Measurements from ENCODE around the gene CDC5L.

CDC5L gene

GRCh38 chr6:44411141-44411540, 23.6 kb downstream of the CDC5L start:
- H3K36me3 ChIP-seq (ENCODE audit: control insufficient read depth, insufficient read depth, low read length): peaks cover 75% of the 10 kb centered on the region
- no CpG with 5 or more reads among the region's 1 CpG for WGBS, 2 experiments (ENCODE audit: insufficient coverage in 2 of 2)
- H3K9me3 ChIP-seq (ENCODE audit: control insufficient read depth, low read length): no peaks in the 10 kb centered on the region
- no peak overlapping the region for H3K4me3 ChIP-seq (ENCODE audit: extremely low read depth, insufficient read depth, low read length, poor library complexity, severe bottlenecking)
- peaks cover 9% of the 10 kb centered on the region for H3K4me1 ChIP-seq (ENCODE audit: control insufficient read depth, insufficient read depth, low read length, poor library complexity, severe bottlenecking)
- peak overlapping the region; percentile 10 for H3K27ac ChIP-seq (ENCODE audit: low read depth, low read length, severe bottlenecking)

GRCh38 chr6:44415449-44415848, 27.9 kb downstream of the CDC5L start:
- H3K36me3 ChIP-seq (ENCODE audit: control insufficient read depth, insufficient read depth, low read length): peaks cover 61% of the 10 kb centered on the region
- no peak overlapping the region for H3K27ac ChIP-seq (ENCODE audit: low read depth, low read length, severe bottlenecking)
- H3K4me1 ChIP-seq (ENCODE audit: control insufficient read depth, insufficient read depth, low read length, poor library complexity, severe bottlenecking): peaks cover 14% of the 10 kb centered on the region
- no peaks in the 10 kb centered on the region for H3K9me3 ChIP-seq (ENCODE audit: control insufficient read depth, low read length)
- H3K4me3 ChIP-seq (ENCODE audit: extremely low read depth, insufficient read depth, low read length, poor library complexity, severe bottlenecking): no peak overlapping the region
- WGBS, 2 experiments (ENCODE audit: insufficient coverage in 2 of 2): 77 to 89% methylated on average over 2 of the region's 2 CpGs

- Histone ChIP-seq H3K36me3 (ENCODE audit: control insufficient read depth, insufficient read depth, low read length) (peaks cover 63% of the 10 kb centered on the region), H3K27ac (ENCODE audit: low read depth, low read length, severe bottlenecking) (peak overlapping the region; percentile 42)
Observed at GRCh38 chr6:44415873-44416502, 28.5 kb downstream of the CDC5L start.

GRCh38 chr6:44422531-44422930, 35.0 kb downstream of the CDC5L start:
- 67 to 100% methylated on average over 1 to 4 of the region's 5 CpGs for WGBS, 2 experiments (ENCODE audit: insufficient coverage in 2 of 2)
- H3K9me3 ChIP-seq (ENCODE audit: control insufficient read depth, low read length): no peaks in the 10 kb centered on the region
- H3K4me1 ChIP-seq (ENCODE audit: control insufficient read depth, insufficient read depth, low read length, poor library complexity, severe bottlenecking): no peaks in the 10 kb centered on the region
- peaks cover 77% of the 10 kb centered on the region for H3K36me3 ChIP-seq (ENCODE audit: control insufficient read depth, insufficient read depth, low read length)
- no peak overlapping the region for H3K4me3 ChIP-seq (ENCODE audit: extremely low read depth, insufficient read depth, low read length, poor library complexity, severe bottlenecking)
- no peak overlapping the region for H3K27ac ChIP-seq (ENCODE audit: low read depth, low read length, severe bottlenecking)

More at GRCh38 chr6:44415873-44416502, 28.5 kb downstream of the CDC5L start:
- H3K4me3 ChIP-seq (ENCODE audit: extremely low read depth, insufficient read depth, low read length, poor library complexity, severe bottlenecking): no peak overlapping the region
- no peaks in the 10 kb centered on the region for H3K9me3 ChIP-seq (ENCODE audit: control insufficient read depth, low read length)
- peaks cover 14% of the 10 kb centered on the region for H3K4me1 ChIP-seq (ENCODE audit: control insufficient read depth, insufficient read depth, low read length, poor library complexity, severe bottlenecking)
- 100% methylated on average over 1 of the region's 1 CpG for WGBS, 2 experiments (ENCODE audit: insufficient coverage in 2 of 2)

GRCh38 chr6:44423306-44423705, 35.8 kb downstream of the CDC5L start:
- no peak overlapping the region for H3K27ac ChIP-seq (ENCODE audit: low read depth, low read length, severe bottlenecking)
- H3K4me1 ChIP-seq (ENCODE audit: control insufficient read depth, insufficient read depth, low read length, poor library complexity, severe bottlenecking): no peaks in the 10 kb centered on the region
- H3K36me3 ChIP-seq (ENCODE audit: control insufficient read depth, insufficient read depth, low read length): peaks cover 79% of the 10 kb centered on the region
- no peak overlapping the region for H3K4me3 ChIP-seq (ENCODE audit: extremely low read depth, insufficient read depth, low read length, poor library complexity, severe bottlenecking)
- H3K9me3 ChIP-seq (ENCODE audit: control insufficient read depth, low read length): no peaks in the 10 kb centered on the region

GRCh38 chr6:44425951-44426350, 38.4 kb downstream of the CDC5L start:
- WGBS, 2 experiments (ENCODE audit: insufficient coverage in 2 of 2): 93 to 100% methylated on average over 3 to 4 of the region's 6 CpGs
- Histone ChIP-seq H3K36me3 (ENCODE audit: control insufficient read depth, insufficient read depth, low read length) (peaks cover 74% of the 10 kb centered on the region), H3K27ac (ENCODE audit: low read depth, low read length, severe bottlenecking) (no peak overlapping the region), H3K4me1 (ENCODE audit: control insufficient read depth, insufficient read depth, low read length, poor library complexity, severe bottlenecking) (peaks cover 5% of the 10 kb centered on the region), H3K4me3 (ENCODE audit: extremely low read depth, insufficient read depth, low read length, poor library complexity, severe bottlenecking) (no peak overlapping the region), H3K9me3 (ENCODE audit: control insufficient read depth, low read length) (no peaks in the 10 kb centered on the region)

GRCh38 chr6:44428682-44429081, 41.2 kb downstream of the CDC5L start:
- Histone ChIP-seq H3K36me3 (ENCODE audit: control insufficient read depth, insufficient read depth, low read length) (peaks cover 60% of the 10 kb centered on the region), H3K4me1 (ENCODE audit: control insufficient read depth, insufficient read depth, low read length, poor library complexity, severe bottlenecking) (peaks cover 5% of the 10 kb centered on the region), H3K27ac (ENCODE audit: low read depth, low read length, severe bottlenecking) (no peak overlapping the region), H3K9me3 (ENCODE audit: control insufficient read depth, low read length) (no peaks in the 10 kb centered on the region), H3K4me3 (ENCODE audit: extremely low read depth, insufficient read depth, low read length, poor library complexity, severe bottlenecking) (no peak overlapping the region)
- 100% methylated on average over 1 to 2 of the region's 3 CpGs for WGBS, 2 experiments (ENCODE audit: insufficient coverage in 2 of 2)

GRCh38 chr6:44430326-44430725, 42.8 kb downstream of the CDC5L start:
- Histone ChIP-seq H3K36me3 (ENCODE audit: control insufficient read depth, insufficient read depth, low read length) (peaks cover 53% of the 10 kb centered on the region), H3K4me3 (ENCODE audit: extremely low read depth, insufficient read depth, low read length, poor library complexity, severe bottlenecking) (no peak overlapping the region), H3K9me3 (ENCODE audit: control insufficient read depth, low read length) (no peaks in the 10 kb centered on the region), H3K4me1 (ENCODE audit: control insufficient read depth, insufficient read depth, low read length, poor library complexity, severe bottlenecking) (peaks cover 5% of the 10 kb centered on the region), H3K27ac (ENCODE audit: low read depth, low read length, severe bottlenecking) (peak overlapping the region; percentile 69)
- WGBS, 2 experiments (ENCODE audit: insufficient coverage in 2 of 2): 83 to 100% methylated on average over 1 of the region's 2 CpGs

GRCh38 chr6:44431118-44431725, 43.7 kb downstream of the CDC5L start:
- WGBS, 2 experiments (ENCODE audit: insufficient coverage in 2 of 2): no CpG with 5 or more reads among the region's 1 CpG
- Histone ChIP-seq H3K9me3 (ENCODE audit: control insufficient read depth, low read length) (no peaks in the 10 kb centered on the region), H3K27ac (ENCODE audit: low read depth, low read length, severe bottlenecking) (no peak overlapping the region), H3K4me1 (ENCODE audit: control insufficient read depth, insufficient read depth, low read length, poor library complexity, severe bottlenecking) (peaks cover 5% of the 10 kb centered on the region), H3K36me3 (ENCODE audit: control insufficient read depth, insufficient read depth, low read length) (peaks cover 46% of the 10 kb centered on the region), H3K4me3 (ENCODE audit: extremely low read depth, insufficient read depth, low read length, poor library complexity, severe bottlenecking) (no peak overlapping the region)

- H3K36me3 ChIP-seq (ENCODE audit: control insufficient read depth, insufficient read depth, low read length): peaks cover 39% of the 10 kb centered on the region
- no peak overlapping the region for H3K27ac ChIP-seq (ENCODE audit: low read depth, low read length, severe bottlenecking)
- no peak overlapping the region for H3K4me3 ChIP-seq (ENCODE audit: extremely low read depth, insufficient read depth, low read length, poor library complexity, severe bottlenecking)
- WGBS, 2 experiments (ENCODE audit: insufficient coverage in 2 of 2): 100% methylated on average over 1 of the region's 2 CpGs; no CpG with 5 or more reads in 1 of the 2 experiments
- H3K4me1 ChIP-seq (ENCODE audit: control insufficient read depth, insufficient read depth, low read length, poor library complexity, severe bottlenecking): peaks cover 5% of the 10 kb centered on the region
- H3K9me3 ChIP-seq (ENCODE audit: control insufficient read depth, low read length): no peaks in the 10 kb centered on the region
Observed at GRCh38 chr6:44432227-44432626, 44.7 kb downstream of the CDC5L start.

- H3K36me3 ChIP-seq (ENCODE audit: control insufficient read depth, insufficient read depth, low read length): peaks cover 35% of the 10 kb centered on the region
- no CpG with 5 or more reads among the region's 1 CpG for WGBS, 2 experiments (ENCODE audit: insufficient coverage in 2 of 2)
Observed at GRCh38 chr6:44432726-44433125, 45.2 kb downstream of the CDC5L start.

More at GRCh38 chr6:44432726-44433125, 45.2 kb downstream of the CDC5L start:
- Histone ChIP-seq H3K9me3 (ENCODE audit: control insufficient read depth, low read length) (no peaks in the 10 kb centered on the region), H3K4me1 (ENCODE audit: control insufficient read depth, insufficient read depth, low read length, poor library complexity, severe bottlenecking) (peaks cover 5% of the 10 kb centered on the region), H3K4me3 (ENCODE audit: extremely low read depth, insufficient read depth, low read length, poor library complexity, severe bottlenecking) (no peak overlapping the region), H3K27ac (ENCODE audit: low read depth, low read length, severe bottlenecking) (no peak overlapping the region)

Measured in mesodermal cell (in vitro differentiated cells).